IMR-90 (cell line): ENCODE results near the gene RAP1GAP2. TPM values are rescaled to one million over a fixed set of nuclear protein-coding genes. Genes with fewer than 3 reads are reported as not detected.

Source experiments
- ATAC-seq: fragments of 200-7000 bp; cut with Tn5 transposase; 2 replicates; pipeline ENCODE4 v1.9.1; 2020; ENCODE audit warnings: low read depth, mild to moderate bottlenecking, moderate library complexity
- BruUV-seq: library from RNA; stranded (reverse); fragments of 400-500 nt; replicated peaks from 2 replicates; lab custom pipeline; 2021; lab: Mats Ljungman, UMichigan
- CTCF ChIA-PET: fragments of 300-600 bp; formaldehyde crosslinking; extraction: SDS; loops from one replicate; lab custom pipeline; 2021; ENCODE audit warnings: antibody characterized with exemption; lab: Yijun Ruan, JAX
- POLR2A ChIA-PET: fragments of 300-600 bp; sonication (Branson Sonifier 250); formaldehyde crosslinking; loops from one replicate; lab custom pipeline; 2022; ENCODE audit warnings: antibody characterized with exemption; ENCODE audit not compliant: unreplicated experiment; lab: Charles Lee
- DNase-seq: peaks from one replicate; pipeline ENCODE4 v3.0.0; 2013
- H2AFZ ChIP-seq: replicated peaks from 2 replicates; pipeline ENCODE3; 2013; ENCODE audit warnings: low read length, mild to moderate bottlenecking; ENCODE audit not compliant: poor library complexity
- H2AK5ac ChIP-seq: 2 replicates; pipeline ENCODE4 v1.6.1; 2013; ENCODE audit warnings: low read depth, low read length, inconsistent platforms
- H2AK9ac ChIP-seq: replicated peaks from 2 replicates; pipeline ENCODE3; 2013; ENCODE audit warnings: mild to moderate bottlenecking, low read depth, low read length, moderate library complexity; ENCODE audit not compliant: poor library complexity
- H2BK120ac ChIP-seq: 2 replicates; pipeline ENCODE4 v1.6.1; 2013; ENCODE audit warnings: low read depth, low read length, inconsistent platforms
- H2BK15ac ChIP-seq: 3 replicates; pipeline ENCODE4 v1.6.1; 2013; ENCODE audit warnings: low read depth, low read length, inconsistent platforms
- H2BK20ac ChIP-seq: 2 replicates; pipeline ENCODE4 v1.6.1; 2013; ENCODE audit warnings: low read depth, mild to moderate bottlenecking, inconsistent platforms, low read length, moderate library complexity
- H2BK5ac ChIP-seq: 2 replicates; pipeline ENCODE4 v1.6.1; 2013; ENCODE audit warnings: mild to moderate bottlenecking, low read depth, low read length, inconsistent platforms; ENCODE audit not compliant: poor library complexity, severe bottlenecking
- H3K14ac ChIP-seq: replicated peaks from 2 replicates; pipeline ENCODE4 v1.6.1; 2013; ENCODE audit warnings: low read depth, low read length, inconsistent platforms
- H3K18ac ChIP-seq: 2 replicates; pipeline ENCODE4 v1.6.1; 2013; ENCODE audit warnings: low read depth, low read length, control low read depth
- H3K23ac ChIP-seq: 2 replicates; pipeline ENCODE4 v1.6.1; 2013; ENCODE audit warnings: low read depth, low read length, inconsistent platforms
- H3K27ac ChIP-seq: 2 replicates; pipeline ENCODE4 v1.5.1; 2013; ENCODE audit warnings: mild to moderate bottlenecking, control low read depth, low read length; ENCODE audit not compliant: insufficient read depth
- H3K27me3 ChIP-seq: 2 replicates; pipeline ENCODE4 v1.6.1; 2013; ENCODE audit warnings: low read length; ENCODE audit not compliant: control insufficient read depth, insufficient read depth
- H3K36me3 ChIP-seq: 2 replicates; pipeline ENCODE4 v1.6.1; 2013; ENCODE audit warnings: low read length, mixed read lengths; ENCODE audit not compliant: control insufficient read depth, insufficient read depth
- H3K4ac ChIP-seq: 2 replicates; pipeline ENCODE4 v1.6.1; 2013; ENCODE audit warnings: low read depth, low read length, inconsistent platforms
- H3K4me1 ChIP-seq: 2 replicates; pipeline ENCODE4 v1.6.1; 2013; ENCODE audit warnings: low read length, mixed read lengths; ENCODE audit not compliant: control insufficient read depth, insufficient read depth
- H3K4me2 ChIP-seq: 2 replicates; pipeline ENCODE4 v1.6.1; 2013; ENCODE audit warnings: low read depth, mild to moderate bottlenecking, control low read depth, low read length, moderate library complexity
- H3K4me3 ChIP-seq: 2 replicates; pipeline ENCODE4 v1.5.1; 2013; ENCODE audit warnings: low read depth, mild to moderate bottlenecking, control low read depth, low read length, moderate library complexity; ENCODE audit not compliant: insufficient read depth
- H3K56ac ChIP-seq: 2 replicates; pipeline ENCODE4 v1.6.1; 2013; ENCODE audit warnings: low read length, inconsistent platforms; ENCODE audit not compliant: insufficient read depth; ENCODE audit errors: extremely low read depth
- H3K79me1 ChIP-seq, 2 experiments: 2 replicates each; pipeline ENCODE4 v1.6.1; 2013; ENCODE audit warnings: low read length in 2 of 2, inconsistent platforms in 1 of 2, low read depth in 1 of 2
- H3K9ac ChIP-seq: 2 replicates; pipeline ENCODE4 v1.6.1; 2013; ENCODE audit warnings: low read depth, low read length, control low read depth
- H3K9me1 ChIP-seq: 2 replicates; pipeline ENCODE4 v1.6.1; 2013; ENCODE audit warnings: low read length, inconsistent platforms; ENCODE audit not compliant: insufficient read depth
- H3K9me3 ChIP-seq: 2 replicates; pipeline ENCODE4 v1.6.1; 2013; ENCODE audit warnings: low read length; ENCODE audit not compliant: control insufficient read depth, insufficient read depth
- H4K20me1 ChIP-seq: 2 replicates; pipeline ENCODE4 v1.6.1; 2013; ENCODE audit warnings: low read length, inconsistent platforms; ENCODE audit not compliant: insufficient read depth
- H4K5ac ChIP-seq: 2 replicates; pipeline ENCODE4 v1.6.1; 2013; ENCODE audit warnings: mild to moderate bottlenecking, low read depth, low read length, control low read depth
- H4K8ac ChIP-seq, 2 experiments: 2 replicates each; pipeline ENCODE4 v1.6.1; 2013; ENCODE audit warnings: low read depth in 2 of 2, low read length in 2 of 2, control low read depth in 1 of 2, inconsistent platforms in 1 of 2
- H4K91ac ChIP-seq: 2 replicates; pipeline ENCODE4 v1.6.1; 2013; ENCODE audit warnings: low read depth, low read length, inconsistent platforms; ENCODE audit not compliant: insufficient read depth
- BHLHE40 ChIP-seq: fragments of 150-350 bp; IDR thresholded peaks from 2 replicates; pipeline ENCODE4 v1.6.1; 2016; ENCODE audit warnings: mild to moderate bottlenecking, low read depth, low read length
- CHD1 ChIP-seq: IDR thresholded peaks from 2 replicates; pipeline ENCODE4 v1.6.1; 2012; ENCODE audit warnings: low read depth, low read length, improper control_type of control experiment
- ELK1 ChIP-seq: fragments of 150-350 bp; IDR thresholded peaks from 2 replicates; pipeline ENCODE4 v1.6.1; 2016; ENCODE audit warnings: low read depth, mild to moderate bottlenecking, low read length, moderate library complexity, borderline replicate concordance
- FOS ChIP-seq: fragments of 150-350 bp; IDR thresholded peaks from 2 replicates; pipeline ENCODE4 v1.6.1; 2016; ENCODE audit warnings: low read depth, low read length
- MAZ ChIP-seq: IDR thresholded peaks from 2 replicates; pipeline ENCODE4 v1.6.1; 2012; ENCODE audit warnings: low read depth, mild to moderate bottlenecking, low read length, improper control_type of control experiment, moderate library complexity, borderline replicate concordance
- RCOR1 ChIP-seq: IDR thresholded peaks from 2 replicates; pipeline ENCODE4 v1.6.1; 2012; ENCODE audit warnings: mild to moderate bottlenecking, low read length, improper control_type of control experiment; ENCODE audit not compliant: insufficient replicate concordance
- WGBS, 2 experiments: methylation state at CpG; one replicate each; pipeline versions ENCODE4 v1.1.5 to v1.1.7; 2013; ENCODE audit warnings: missing lambda C conversion rate in 2 of 2; ENCODE audit not compliant: insufficient read length in 1 of 2; ENCODE audit errors: extremely low coverage in 2 of 2; 5-methylcytosine and 5-hydroxymethylcytosine counted together
- dilution Hi-C: fragments of 300-500 bp; cut with HindIII; formaldehyde crosslinking; loops from one replicate; pipeline ENCODE4 v1.14.3; 2018; ENCODE audit warnings: low sequenced_read_pairs; ENCODE audit not compliant: unreplicated experiment
- in situ Hi-C: fragments of 300-500 bp; cut with MboI; formaldehyde crosslinking; loops from 3 replicates; pipeline ENCODE4 v1.14.3; 2019; ENCODE audit warnings: low sequenced_read_pairs, inconsistent platforms, mixed read lengths
- intact Hi-C: fragments of 100-400 bp; cut with micrococcal nuclease; formaldehyde crosslinking; loops from 2 replicates; pipeline ENCODE4 v1.10.0; 2022
- polyA plus RNA-seq, 3 experiments: library from polyadenylated mRNA; depleted of rRNA; stranded (reverse); fragments of >200 nt; gene quantifications; 2 replicates each; pipeline ENCODE4 v1.2.3, GENCODE V29; 2012; ENCODE audit warnings: low replicate concordance in 1 of 3
- total RNA-seq: library from RNA; depleted of rRNA; stranded (reverse); fragments of >200 nt; gene quantifications from 2 replicates; pipeline ENCODE4 v1.2.3, GENCODE V29; 2012

RAP1GAP2 gene
- total and polyA plus RNA-seq, 2 of the 4 experiments (the other 2 are of a cell fraction), result 5.7 to 7.5 TPM

DNA sequence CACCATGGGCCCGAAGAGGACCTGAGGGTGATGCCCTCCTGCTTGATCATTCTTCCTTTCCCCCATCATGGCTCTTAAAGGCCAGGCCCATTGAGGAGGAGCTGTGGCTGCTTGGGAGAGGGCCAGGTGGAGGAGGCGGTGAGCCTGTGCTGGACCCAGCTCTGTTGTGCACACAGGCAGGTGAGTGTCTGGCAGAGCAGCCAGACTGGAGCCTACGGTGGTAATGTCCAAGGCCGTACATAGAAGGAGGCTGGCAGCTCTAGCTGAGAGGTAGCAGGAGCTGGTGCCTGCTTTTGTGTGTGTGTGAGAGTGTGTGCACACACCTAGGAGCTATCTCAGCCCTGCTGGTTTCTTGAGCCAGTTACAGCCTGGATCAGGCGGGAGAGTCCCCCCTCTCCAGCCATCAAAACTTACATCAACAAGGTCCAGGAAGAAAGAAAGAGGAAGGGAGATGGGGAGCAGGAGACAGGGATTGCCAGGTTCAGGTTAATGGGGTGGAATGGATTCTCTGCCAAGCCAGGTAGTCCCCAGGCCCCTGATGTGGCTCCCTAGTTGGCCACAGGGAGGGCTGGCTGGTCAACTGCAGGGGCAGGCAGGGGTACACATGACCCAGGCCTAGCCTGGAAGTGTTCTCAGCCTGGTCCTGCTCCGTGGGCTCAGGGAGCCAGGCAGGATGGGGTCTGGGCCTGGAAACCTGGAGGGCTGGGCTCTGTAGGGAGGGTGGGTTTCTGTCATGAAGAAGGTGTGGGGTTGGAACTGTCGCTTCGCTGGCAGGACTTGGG, 107.1 kb downstream of the RAP1GAP2 start:
- 100% methylated on average over 1 of the region's 8 CpGs; no CpG with 5 or more reads in 1 of the 2 experiments for WGBS, 2 experiments
- Histone ChIP-seq H2BK20ac (no peak overlapping the region), H3K9me3 (peaks cover 2% of the 10 kb centered on the region; the same call in 1 of the 2 replicates), H3K56ac (no peak overlapping the region), H3K9me1 (no peaks in the 10 kb centered on the region), H3K4me2 (no peak overlapping the region), H2AFZ (no peak overlapping the region), H3K9ac (no peak overlapping the region), H2BK15ac (no peak overlapping the region), H3K18ac (no peak overlapping the region), H4K8ac (no peak overlapping the region), H3K4ac (no peak overlapping the region), H3K27ac (no peak overlapping the region), H2AK9ac (no peak overlapping the region), H2AK5ac (no peak overlapping the region), H4K5ac (no peak overlapping the region), H3K4me3 (no peak overlapping the region), H3K4me1 (peaks cover 2% of the 10 kb centered on the region; the same call in 1 of the 2 replicates), H3K36me3 (no peaks in the 10 kb centered on the region), H4K20me1 (peaks cover 3% of the 10 kb centered on the region; the same call in 1 of the 2 replicates), H3K79me1 (peaks cover 0 to 3% of the 10 kb centered on the region in 2 experiments; a peak in 3 of 4 replicates), H2BK120ac (no peak overlapping the region), H2BK5ac (no peak overlapping the region), H4K91ac (no peak overlapping the region), H3K27me3 (no peaks in the 10 kb centered on the region), H3K14ac (no peak overlapping the region), H3K23ac (no peak overlapping the region)
- intact Hi-C loops (no loop called here), in situ Hi-C loops (no loop called here), dilution Hi-C loops (no loop called here)
- no TSS peak for BruUV-seq
- CTCF ChIA-PET, result no interaction called here
- DNase-seq (no peak), ATAC-seq (no peak)
- TF ChIP-seq ELK1 (no peak), MAZ (no peak), CHD1 (no peak), RCOR1 (no peak), FOS (no peak), BHLHE40 (no peak)
- POLR2A ChIA-PET, result no interaction called here
